Lower leg skin (tissue), 3 donors: ENCODE data around the gene MC1R.

Source experiments
- CTCF ChIP-seq, 3 donors: fragments of 450-650 bp; IDR thresholded peaks; one replicate each; pipeline ENCODE4 v1.5.1; 2016; ENCODE audit warnings: antibody characterized with exemption in 3 of 3, mild to moderate bottlenecking in 3 of 3, moderate library complexity in 2 of 3
- POLR2A ChIP-seq, 2 donors: fragments of 450-650 bp; IDR thresholded peaks; one replicate each; pipeline ENCODE4 v1.6.1; 2016 to 2017; ENCODE audit warnings: antibody characterized with exemption in 2 of 2, mild to moderate bottlenecking in 1 of 2, moderate library complexity in 1 of 2

DNA sequence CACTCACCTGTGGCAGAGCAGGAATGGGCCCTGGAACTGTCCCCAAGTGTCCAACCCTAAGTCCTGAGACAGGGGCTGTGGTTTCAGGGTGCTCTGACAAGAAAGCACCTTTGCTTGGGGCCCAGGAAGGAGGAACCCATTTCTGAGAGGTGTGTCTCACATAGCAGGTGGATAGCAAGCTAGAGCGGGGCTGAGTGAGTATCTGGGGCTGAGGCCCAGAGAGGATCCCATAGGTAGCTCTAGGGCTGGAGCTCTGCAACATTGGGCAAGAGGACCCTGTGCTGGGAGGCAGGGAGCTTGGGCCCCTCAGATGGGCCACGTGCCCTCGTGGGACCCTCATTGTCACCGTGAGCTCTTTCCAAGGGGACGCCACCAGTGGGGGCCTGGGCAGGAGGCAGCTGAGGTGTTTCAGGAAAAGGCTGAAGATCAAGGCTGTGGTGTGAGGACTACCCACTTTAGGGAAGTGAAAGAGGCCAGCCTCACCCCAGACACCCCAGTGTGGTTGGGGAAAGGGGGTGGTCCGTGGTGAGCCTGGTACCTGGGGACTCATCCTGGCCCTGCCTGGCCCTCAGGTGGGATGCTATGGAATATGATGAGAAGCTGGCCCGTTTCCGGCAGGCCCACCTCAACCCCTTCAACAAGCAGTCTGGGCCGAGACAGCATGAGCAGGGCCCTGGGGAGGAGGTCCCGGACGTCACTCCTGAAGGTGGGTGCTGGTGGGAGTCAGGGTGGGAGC lies 35.2 kb downstream of the MC1R start:
- TF ChIP-seq CTCF (IDR thresholded peaks at IDR 0.05): no peak
- TF ChIP-seq POLR2A (IDR thresholded peaks at IDR 0.05): no peak
